Stimulated activated CD4-positive, alpha-beta T cell treated with anti-CD3 and anti-CD28 coated beads, Interleukin-4, amount 100 ng/mL, for 24 hours (primary cell): ENCODE measurements around the gene CCDC43.
"Not testable (repeated sequence)": the region's sequence is repeated elsewhere in the genome, so short reads cannot be mapped to it uniquely, and the experiment has no call there.

ENCODE experiments used
- DNase-seq: peaks from one replicate; pipeline ENCODE4 v3.0.0-alpha.2; 2020

CCDC43 gene

DNA sequence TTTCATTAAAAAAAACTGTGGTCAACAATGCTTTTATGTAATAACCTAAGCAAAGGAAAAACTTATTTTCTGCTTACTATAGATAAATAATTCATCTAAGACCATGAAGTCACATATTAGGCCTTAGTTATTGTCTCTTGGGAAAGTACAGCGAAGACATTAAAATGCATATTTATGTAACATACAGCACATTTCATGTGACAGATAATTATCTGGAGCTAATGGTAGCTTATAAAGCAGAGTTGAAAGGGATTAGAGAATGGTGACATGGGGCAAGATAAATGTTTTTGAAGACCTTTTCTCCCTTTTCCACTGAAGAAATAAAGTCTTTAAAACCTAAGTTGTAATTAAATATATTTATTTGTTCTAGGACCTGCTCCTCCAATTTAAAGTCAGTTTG is 23.6 kb downstream of the CCDC43 start:
- no peak for DNase-seq

DNA sequence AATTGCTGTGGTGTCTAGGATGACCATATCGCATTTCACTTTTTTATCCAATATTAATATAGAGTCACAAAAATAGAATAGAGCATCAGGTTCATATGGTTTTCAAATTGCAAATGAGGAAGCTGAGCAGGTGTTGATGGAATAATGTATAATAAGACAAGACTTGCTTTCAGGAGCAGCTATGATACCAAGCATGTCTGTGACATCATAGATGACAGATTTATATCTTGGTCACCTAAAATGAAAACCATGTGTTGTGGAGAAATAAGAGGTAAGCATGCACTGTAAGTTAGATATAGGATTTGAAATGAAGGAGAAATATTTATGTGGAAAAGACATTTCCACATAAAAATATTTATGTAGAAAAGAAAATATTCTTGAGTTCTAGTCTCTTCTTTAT is 24.7 kb downstream of the CCDC43 start:
- DNase-seq, result no peak

DNA sequence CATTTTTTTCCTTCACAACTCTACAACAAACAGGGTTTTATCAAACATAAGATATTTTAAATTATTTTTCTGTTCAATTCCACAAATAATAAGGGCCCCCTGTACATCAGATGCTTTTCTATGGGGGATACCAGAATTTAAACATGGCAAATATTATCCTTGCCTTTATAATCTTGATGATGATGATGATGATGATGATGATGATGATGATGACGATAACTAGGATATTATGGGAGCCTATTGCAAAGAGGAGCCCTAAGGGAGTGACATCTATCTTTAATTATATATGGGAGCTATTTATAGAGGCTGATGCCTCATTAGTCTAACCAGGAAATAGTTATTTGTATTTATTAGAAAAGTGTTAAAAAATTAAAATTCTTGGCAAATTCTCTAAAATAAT is 26.5 kb downstream of the CCDC43 start:
- DNase-seq, result no peak

DNA sequence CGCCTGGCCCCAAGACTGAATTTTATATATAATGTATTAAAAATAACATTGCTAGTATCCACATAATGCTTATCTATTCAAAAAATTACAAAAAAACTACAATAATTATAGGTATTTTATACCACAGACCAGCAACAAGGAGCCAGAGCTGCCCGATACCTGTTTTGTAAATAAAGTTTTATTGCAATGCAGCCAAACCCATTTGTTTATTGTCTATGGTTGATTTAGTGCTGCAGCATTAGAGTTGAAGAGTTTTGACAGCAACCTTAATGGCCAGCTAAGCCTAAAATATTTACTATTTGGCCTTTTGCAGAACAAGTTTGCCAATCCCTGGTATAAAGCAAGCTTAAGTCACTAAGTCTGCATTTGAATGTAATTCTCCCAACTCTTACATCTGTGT is 27.7 kb downstream of the CCDC43 start:
- DNase-seq, result no peak

DNA sequence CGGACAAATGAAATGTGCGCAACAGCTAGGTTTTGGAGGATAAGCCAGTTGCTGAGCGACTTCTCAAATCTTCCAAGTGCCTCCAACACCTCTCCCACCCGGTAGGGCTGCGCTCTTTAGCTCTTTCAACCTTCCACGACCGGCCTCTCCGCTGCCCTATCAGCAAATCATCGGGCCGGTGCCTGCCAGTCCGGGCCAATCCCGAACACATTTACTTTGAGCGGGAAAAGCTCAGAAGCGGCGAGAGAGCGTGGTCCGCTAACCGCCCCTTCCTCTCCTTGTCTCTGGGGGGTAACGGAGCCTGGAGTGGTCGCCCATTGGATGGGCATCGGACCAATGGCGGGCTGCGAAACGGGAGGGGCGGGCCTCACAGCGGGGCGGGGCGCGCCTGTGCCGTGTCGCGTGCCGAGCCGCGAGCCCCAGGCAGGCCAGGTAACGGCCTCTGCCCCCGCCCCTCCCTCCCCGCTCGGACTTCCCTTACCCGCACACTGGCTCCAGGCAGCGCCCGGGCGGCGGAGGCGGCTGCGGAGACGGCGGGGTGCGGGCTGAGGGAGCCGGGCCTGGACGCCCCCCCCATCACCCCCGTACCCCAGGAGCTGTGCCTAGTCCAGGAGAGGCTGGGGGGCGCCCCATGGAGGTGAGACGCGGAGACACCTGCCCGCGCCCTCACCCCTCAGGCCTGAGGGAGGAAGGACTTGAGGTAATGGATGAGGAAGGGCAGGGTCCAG is 33.4 kb downstream of the CCDC43 start, which contains the start of gene MEIOC:
MEIOC (plus strand) TSS at position 486 of the 728 bp plus-strand sequence; CDS start at position 632, 146 bp downstream.
- peak; percentile 33 for DNase-seq

DNA sequence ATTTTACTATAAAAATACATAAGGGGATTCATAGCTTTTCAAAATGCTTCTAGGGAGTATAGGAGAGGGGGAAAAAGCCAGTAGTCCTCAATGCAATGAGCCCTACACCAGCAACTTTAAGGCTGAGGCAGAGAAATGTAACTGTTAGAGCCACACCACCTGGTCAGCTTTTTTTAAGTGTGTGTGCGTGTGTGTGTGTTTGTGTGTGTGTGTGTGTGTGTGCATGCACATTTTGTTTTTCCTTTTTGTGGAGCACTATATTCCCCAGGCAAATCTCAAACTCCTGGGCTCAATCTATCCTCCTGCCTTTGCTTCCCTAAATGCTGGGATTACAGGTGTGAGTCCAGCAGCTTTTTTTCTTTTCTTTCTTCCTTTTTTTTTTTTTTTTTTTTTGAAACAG is 35.6 kb downstream of the CCDC43 start:
- no peak for DNase-seq

DNA sequence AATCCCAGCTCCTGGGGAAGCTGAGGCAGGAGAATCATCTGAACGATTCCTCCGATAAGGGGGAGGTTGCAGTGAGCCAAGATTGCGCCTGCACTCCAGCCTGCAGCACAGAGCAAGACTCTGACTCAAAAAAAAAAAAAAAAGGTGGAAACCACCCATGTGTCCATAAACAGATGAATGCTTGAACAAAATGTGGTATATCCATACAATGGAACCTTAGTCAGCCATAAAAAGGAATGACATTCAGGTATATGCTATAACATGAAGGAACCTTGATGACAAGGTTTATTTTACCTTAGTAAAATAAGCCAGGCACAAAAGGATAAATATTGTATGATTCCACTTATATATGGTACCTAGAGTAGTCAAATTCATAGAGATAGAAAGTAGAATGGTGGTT is 36.2 kb downstream of the CCDC43 start:
- no peak for DNase-seq

DNA sequence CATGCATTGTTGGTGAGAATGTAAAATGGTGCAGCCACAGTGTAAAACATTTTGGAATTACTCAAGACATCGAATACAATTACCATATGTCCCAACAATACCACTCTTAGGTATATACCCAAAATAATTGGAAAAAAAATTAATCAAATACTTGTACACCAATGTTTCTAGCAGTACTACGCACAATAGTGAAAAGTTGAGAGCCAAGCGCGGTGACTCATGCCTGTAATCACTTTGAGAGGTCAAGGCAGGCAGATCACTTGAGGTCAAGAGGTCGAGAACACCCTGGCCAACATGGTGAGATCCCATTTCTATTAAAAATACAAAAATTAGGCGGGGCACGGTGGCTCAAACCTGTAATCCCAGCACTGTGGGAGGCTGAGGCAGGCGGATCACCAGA is 36.8 kb downstream of the CCDC43 start:
- DNase-seq, result no peak

DNA sequence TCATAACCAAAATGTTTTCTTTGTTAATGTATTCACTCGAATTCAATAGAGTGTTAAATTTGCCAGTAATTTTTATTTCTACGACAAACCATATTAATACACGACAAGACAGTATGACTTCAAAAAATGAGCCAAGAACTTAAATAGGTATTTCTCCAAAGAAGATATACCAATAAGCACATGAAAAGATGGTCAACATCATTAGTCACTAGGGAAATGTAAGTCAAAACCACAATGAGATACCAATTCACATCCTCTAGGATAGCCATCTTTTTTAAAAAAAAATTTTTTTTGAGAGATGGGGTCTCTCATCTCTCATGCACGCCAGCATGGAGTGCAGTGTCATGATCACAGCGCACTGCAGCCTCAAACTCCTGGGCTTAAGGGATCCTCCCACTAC is 38.3 kb downstream of the CCDC43 start:
- no peak for DNase-seq

DNA sequence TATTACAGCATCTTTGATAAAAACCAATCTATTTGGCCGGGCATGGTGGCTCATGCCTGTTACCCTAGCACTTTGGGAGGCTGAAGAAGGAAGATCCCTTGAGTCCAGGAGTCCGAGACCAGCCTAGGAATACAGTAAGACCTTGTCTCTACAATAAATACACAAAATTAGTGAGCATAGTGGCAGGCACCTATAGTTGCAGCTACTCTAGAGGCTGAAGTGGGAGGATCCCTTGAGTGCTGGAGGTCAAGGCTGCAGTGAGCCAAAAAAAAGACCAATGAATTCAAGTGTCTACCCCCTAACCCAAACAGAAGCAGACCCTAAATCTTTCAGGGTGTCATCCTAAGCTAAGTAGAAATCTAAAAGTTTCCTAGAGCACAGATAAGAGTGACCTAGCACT is 40.6 kb downstream of the CCDC43 start:
- DNase-seq, result no peak

DNA sequence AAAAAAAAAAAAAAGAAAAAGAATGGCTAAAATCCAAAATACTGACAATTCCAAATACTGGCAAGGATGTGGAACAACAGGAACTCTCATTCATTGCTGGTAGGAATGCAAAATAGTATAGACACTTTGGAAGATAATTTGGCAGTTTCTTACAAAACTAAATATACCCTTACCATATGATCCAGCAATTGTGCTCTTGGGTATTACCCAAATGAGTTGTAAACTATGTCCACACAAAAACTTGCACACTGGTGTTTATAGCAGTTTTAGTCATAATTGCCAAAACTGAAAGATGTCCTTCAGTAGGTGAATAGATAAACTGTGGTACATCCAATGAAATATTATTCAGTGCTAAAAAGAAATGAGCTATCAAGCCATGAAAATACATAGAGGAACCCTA is 41.8 kb downstream of the CCDC43 start:
- DNase-seq, result no peak

DNA sequence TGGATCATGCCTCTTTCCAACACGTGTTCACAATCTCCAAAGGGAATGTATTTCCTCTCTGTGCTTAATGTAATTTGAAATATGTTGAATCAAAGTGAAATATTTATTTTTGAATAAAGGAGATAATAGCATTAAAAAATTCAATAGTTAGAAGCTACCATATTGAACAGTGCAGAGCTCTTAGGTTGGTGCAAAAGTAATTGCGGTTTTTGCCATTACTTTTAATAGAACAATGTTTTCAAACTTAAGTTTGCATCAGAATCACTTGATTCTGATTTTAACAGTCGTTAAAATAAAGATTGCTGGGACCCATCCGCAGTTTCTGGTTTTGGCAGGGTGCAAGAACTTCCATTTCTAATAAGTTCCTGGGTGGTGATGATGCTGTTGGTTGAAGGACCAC is 43.3 kb downstream of the CCDC43 start:
- no peak for DNase-seq

DNA sequence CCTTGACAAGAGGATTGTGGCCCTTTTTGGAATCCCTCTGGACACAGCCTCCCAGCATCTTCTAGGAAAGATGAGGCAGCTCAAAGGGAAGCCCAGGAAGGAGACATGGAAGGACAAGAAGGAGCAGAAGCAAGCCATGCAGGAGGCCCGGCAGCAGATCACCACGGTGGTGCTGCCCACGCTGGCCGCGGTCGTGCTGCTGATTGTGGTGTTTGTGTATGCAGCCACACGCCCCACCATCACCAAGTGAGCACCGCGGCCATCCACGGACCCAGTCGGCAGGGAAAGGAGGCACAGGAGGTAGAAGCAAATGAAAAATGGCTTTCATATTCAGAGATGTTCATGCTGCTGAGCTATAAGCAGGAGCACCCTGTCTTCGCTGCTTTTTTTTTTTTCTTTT is 44.2 kb downstream of the CCDC43 start:
- no peak for DNase-seq

DNA sequence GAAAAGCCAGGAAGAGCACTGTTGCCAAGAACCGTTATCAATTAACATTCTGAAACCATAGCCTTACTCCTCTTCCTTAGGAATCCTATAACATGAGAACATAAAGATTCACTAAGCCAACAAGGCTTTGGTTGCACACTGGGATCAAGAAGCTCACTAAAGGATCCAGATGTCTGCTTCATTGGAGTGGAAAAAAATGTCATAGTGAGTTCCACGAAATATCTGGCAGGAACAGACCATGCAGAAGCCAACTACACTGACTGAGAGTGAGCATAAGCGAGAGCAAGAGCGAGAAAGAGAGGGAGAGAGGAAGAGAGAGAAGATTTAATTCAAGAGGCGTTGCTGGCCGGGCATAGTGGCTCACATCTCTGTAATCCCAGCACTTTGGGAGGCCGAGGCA is 46.7 kb downstream of the CCDC43 start:
- DNase-seq, result no peak

DNA sequence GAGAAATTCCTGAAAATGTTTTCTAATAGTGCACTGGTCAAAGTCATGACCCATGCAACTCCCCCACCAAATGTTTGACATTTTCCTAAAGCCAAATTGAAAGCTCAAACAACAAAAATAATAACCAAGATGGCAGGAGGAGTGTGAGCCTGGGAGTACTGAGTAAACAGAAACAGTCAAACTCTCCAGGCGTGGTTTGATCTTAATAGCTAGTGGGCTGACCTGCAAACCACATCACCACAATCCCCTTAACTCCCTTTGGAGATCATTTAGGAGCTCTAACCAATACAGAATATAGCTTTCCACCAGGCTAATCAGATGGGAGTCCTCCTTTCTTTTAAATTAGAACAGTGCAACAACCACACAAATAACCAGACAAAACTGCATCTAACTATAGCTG is 52.5 kb downstream of the CCDC43 start:
- no peak for DNase-seq

DNA sequence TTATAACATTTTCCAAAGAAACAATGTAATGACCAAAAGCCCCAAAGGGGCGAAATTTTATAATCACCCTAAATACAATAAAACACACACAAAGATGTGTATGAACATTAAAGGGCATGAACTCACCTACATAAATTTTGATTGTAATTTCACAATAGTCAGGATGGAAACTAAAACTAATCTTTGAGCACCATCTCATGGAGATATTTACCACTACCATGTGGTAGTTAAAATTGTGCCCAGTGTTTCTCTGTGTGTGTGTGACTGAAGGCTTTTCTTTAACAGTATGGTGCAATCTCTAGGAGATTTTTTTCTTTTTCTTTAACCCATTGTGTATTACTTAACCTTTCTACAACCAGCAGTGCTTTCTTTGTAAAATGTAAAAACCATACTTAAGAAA is 53.0 kb downstream of the CCDC43 start:
- DNase-seq, result no peak

DNA sequence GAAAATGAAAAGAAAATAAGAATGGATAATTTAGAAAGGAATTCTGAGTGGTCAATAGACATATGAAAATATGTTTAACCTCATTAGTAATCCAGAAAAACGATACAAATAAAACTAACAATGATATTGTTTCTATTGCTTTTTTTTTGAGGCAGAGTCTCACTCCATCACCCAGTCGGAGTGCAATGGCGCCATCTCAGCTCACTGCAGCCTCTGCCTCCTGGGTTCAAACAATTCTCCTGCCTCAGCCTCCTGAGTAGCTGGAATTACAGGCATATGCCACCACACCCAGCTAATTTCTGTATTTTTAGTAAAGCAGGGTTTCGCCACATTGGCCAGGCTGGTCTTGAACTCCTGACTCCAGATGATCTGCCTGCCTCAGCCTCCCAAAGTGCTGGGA is 55.2 kb downstream of the CCDC43 start:
- DNase-seq, result not testable (repeated sequence)

DNA sequence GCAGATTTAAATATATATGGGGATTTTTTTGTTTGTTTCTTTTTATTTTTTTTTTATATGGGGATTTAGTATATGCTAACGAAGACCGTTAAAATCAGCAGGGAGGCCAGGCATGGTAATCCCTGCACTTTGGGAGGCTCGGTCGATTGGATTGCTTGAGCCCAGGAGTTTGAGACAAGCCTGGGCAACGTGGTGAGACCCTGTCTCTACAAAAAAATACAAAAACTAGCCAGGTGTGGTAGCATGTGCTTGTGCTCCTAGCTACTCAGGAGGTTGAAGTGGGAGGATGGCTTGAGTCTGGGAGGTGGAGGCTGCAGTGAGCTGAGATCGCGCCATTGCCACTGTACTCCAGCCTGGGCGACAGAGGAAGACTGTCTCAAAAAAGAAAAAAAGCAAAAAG is 55.6 kb downstream of the CCDC43 start:
- no peak for DNase-seq

DNA sequence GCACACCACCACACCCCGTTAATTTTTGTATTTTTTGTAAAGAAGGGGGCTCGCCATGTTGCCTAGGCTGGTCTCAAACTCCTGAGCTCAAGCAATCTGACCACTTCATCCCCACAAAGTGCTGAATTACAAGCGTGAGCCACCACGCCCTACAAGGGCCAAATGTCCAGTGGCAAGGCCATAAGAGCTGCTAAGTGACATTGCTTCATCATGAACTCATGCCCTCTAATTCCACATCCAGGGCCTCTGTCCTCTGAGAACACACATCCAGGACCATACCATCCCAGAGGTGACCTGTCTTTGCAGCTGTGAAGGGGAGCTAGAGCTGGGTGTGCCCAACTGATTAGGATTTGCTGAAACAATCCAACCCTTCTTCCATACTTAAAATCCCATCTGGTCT is 58.9 kb downstream of the CCDC43 start:
- DNase-seq, result no peak

DNA sequence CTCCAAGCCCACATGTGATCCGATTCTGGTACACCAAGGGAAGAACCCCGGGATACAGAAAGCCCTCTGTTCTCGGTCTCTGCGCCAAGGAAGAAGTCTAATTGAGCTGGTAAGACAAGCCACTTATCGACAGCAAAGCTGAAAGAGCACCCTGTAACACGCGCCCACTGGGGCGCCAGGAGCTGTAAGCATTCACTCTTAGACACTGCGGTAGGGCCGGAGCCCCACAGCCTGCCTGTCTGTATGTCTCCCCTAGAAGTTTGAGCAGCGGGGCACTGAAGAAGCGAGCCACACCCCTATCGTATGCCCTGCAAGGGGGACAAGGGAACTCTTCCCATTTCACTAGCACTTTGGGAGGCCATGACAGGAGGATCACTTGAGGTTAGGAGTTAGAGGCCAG is 60.3 kb downstream of the CCDC43 start:
- DNase-seq, result no peak

DNA sequence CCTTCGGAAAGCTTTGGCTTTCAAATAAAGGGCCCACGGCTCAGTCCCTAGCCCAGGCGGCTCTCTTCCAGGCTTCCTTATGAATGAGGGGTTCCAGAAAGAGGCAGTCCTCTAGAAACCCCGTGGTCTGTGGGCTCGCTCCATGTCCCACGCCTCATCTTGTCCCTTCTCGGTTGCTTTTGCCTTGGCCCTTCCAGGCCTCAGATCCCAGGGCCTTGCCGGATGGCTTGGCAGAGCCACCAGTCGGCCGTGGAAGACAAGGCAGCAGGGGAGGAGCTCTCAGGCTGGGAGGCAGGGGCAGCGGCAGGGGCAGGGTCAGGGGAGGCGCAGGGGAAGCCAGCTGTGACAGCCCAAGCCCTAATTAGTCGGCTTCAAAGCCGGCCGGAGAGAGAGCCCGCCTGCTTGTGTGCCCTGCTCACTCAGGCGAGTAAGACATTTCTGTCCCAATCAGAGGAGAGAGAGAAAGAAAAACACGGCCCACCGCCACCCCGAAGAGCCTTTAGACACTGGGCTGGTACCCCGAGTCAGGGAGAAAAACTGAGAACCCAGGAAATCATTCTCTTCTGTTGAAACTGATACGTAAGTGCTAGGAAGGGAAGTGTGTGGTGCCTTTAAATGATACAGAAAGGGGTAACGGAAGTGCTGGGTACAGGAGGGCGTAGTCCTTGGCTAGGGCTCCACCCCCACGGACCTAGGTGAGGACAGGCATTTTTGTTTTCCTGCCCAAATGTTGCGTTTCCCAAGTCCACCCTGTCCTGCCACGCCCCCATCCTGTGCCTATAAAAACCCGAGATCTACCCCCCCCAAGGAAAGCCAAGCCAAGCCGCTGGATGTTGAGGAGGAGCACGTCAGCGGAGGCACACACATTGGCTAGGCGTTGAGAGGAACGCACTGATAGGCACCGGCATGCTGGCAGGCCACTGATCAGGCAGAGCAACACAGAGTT is 61.1 kb downstream of the CCDC43 start:
- no peak for DNase-seq

DNA sequence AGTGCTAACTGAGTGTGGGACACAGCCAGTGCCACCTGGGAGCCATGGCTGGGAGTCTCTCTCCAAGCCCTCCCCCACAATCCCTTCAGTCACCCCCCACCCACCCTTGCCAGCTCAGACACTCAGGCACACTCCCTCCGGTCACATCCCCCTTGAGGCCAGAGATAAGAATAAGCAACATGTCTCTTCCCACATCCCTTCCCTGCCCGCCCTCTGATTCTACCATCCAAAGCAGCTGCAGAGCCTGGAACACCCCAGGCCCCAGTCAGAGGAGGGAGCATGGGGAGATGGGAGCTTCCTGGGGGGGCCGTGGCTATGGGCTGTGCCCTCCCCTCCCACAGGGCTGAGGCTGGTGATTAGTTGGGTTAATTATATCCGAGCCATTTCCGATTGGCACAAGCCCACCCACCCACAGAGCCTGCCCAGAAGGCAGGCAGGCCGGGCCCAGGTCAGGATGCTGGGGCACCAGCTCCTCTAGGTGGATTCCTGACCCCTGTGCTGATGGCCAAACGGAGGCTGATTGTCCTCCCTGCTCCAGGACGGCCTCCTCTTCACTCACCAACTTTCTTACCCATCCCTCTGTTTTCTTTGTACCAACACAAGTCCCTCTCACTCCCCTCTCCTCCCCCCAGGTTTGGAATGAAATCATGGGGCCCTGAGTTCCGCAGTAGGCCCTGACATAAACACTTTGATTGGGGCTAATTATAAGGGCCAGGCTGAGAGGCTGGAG is 61.9 kb downstream of the CCDC43 start:
- no peak for DNase-seq
